ENCODE results near the gene SIPA1L3. TPM values are rescaled to one million over a fixed set of nuclear protein-coding genes. Genes with fewer than 3 reads are reported as not detected.

The SIPA1L3 gene
- polyA plus RNA-seq, 1 of the 3 experiments (the other 2 are of a cell fraction): 11.6 TPM

DNA sequence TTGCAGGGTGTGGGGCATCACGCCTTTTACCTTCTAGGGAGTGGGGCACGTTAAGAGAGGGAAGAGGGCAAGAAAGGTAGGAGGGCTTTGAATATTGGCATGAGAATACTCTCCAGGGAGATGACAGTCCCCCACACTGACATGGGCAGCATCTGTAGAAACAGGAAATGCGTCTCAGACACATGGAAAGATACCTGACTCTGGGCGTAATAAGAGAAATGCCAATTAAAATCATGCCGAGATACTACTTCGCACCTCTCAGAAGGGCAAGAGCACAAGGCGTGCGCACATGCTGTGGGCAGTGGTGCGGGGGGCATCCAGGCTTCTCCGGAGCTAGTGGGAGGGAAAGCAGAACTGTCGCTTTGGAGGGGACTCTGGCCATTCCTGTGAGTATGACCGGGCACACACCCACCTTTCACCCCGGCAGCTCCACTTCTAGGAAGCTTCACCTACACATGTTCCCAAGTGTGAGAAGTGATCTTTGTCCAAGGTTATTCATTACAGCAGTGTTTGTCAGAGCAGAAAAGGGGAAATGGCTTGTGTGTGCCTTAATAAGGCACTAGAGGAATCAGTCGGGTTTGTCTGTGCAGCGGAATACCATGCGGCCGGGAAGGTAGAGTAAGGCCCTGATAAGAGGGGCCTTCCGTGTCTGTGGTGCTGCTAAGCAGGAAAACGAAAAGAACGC, 99.5 kb downstream of the SIPA1L3 start:
- H3F3A ChIP-seq (replicated peaks; ENCODE audit: insufficient read depth): peaks cover 50% of the 10 kb centered on the region
- TF ChIP-seq NRF1 (IDR thresholded peaks at IDR 0.05; ENCODE audit: low read depth, low read length) (no peak), GATA2 (CRISPR knock-in tag; IDR thresholded peaks at IDR 0.05) (no peak), FOSL2 (IDR thresholded peaks at IDR 0.05; ENCODE audit: borderline replicate concordance, low read depth) (no peak), FOXM1 (IDR thresholded peaks at IDR 0.05; ENCODE audit: low read depth) (no peak), SIN3A (IDR thresholded peaks at IDR 0.05; ENCODE audit: borderline replicate concordance, low read depth, low read length) (no peak), JUND (IDR thresholded peaks at IDR 0.05) (no peak)
- TF ChIP-seq, protein P1, sequence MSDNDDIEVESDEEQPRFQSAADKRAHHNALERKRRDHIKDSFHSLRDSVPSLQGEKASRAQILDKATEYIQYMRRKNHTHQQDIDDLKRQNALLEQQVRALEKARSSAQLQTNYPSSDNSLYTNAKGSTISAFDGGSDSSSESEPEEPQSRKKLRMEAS (IDR thresholded peaks at IDR 0.05; ENCODE audit: low read depth): no peak
- TF ChIP-seq, protein P2, sequence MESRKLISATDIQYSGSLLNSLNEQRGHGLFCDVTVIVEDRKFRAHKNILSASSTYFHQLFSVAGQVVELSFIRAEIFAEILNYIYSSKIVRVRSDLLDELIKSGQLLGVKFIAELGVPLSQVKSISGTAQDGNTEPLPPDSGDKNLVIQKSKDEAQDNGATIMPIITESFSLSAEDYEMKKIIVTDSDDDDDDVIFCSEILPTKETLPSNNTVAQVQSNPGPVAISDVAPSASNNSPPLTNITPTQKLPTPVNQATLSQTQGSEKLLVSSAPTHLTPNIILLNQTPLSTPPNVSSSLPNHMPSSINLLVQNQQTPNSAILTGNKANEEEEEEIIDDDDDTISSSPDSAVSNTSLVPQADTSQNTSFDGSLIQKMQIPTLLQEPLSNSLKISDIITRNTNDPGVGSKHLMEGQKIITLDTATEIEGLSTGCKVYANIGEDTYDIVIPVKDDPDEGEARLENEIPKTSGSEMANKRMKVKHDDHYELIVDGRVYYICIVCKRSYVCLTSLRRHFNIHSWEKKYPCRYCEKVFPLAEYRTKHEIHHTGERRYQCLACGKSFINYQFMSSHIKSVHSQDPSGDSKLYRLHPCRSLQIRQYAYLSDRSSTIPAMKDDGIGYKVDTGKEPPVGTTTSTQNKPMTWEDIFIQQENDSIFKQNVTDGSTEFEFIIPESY (IDR thresholded peaks at IDR 0.05; ENCODE audit: borderline replicate concordance, low read depth): no peak
- ChIA-PET CTCF (interaction anchor here (1.6 kb wide), 1 partner anchor 104 kb away, joined by 5 read pairs; no protein-coding TSS in a partner anchor), POLR2A (interaction anchor here (0.7 kb wide), 1 partner anchor 18 kb away, joined by 5 read pairs; no protein-coding TSS in a partner anchor)
- no peaks in the 10 kb centered on the region for H3K27me3 ChIP-seq (ENCODE audit: insufficient read depth)
- H3K79me2 ChIP-seq (ENCODE audit: insufficient read depth): peaks cover 59% of the 10 kb centered on the region
- peaks cover 24 to 25% of the 10 kb centered on the region in 2 experiments for H3K4me1 ChIP-seq (ENCODE audit: control insufficient read depth in 1 of 2, insufficient read depth in 2 of 2, low read depth in 1 of 2, low read length in 1 of 2)
- no peaks in the 10 kb centered on the region for H3K9me2 ChIP-seq
- no peak for DNase-seq
- 93% methylated on average over 20 of the region's 20 CpGs for WGBS (ENCODE audit: low lambda C conversion rate)
- no peak overlapping the region for H3K4me2 ChIP-seq
- no peak overlapping the region for H3K4me3 ChIP-seq (ENCODE audit: low read depth in 2 of 2, low read length in 1 of 2)
- H3K9ac ChIP-seq: 0 out of 2 replicates have a peak overlapping the region, but pooled peaks have one; percentile 85
- H2AFZ ChIP-seq (ENCODE audit: low read depth): no peak overlapping the region
- peak overlapping the region; percentile 7 to 100; a peak in 2 of 4 replicates for H3K27ac ChIP-seq (ENCODE audit: low read depth in 2 of 2, low read length in 1 of 2)
- no peaks in the 10 kb centered on the region for H3K36me3 ChIP-seq (replicated peaks in 1 of 2; ENCODE audit: control insufficient read depth in 1 of 2, insufficient read depth in 2 of 2, low read length in 1 of 2)
- H3K9me3 ChIP-seq: no peaks in the 10 kb centered on the region
- no peaks in the 10 kb centered on the region for H4K20me1 ChIP-seq (ENCODE audit: insufficient read depth)

DNA sequence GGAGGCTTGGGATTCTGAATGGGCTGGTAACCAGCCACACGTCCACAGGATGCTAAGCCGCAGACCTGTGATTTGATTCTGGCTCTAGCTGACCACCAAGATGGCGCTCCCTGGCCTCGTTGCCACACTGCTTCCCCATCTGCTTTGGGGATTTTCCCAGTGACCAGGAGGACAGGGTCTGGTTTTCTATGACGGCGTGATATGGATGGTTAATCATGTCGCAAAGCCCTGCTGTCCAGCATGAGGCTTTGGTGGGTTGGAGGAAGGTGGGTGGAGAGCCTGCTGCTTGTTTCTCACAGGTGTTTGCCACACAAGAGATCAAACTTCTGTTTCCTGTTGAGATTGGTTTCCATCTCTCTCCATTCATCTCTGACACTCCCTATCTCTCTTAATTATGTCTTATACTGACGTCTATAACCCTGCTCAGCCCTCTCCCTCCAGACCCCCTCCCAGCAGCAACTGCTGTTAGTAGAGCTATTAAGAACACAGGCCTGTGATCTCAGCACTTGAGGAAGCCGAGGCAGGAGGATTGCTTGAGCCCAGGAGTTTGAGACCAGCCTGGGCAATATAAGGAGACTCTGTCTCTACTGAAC, 102.7 kb downstream of the SIPA1L3 start:
- Histone ChIP-seq H3K27ac (ENCODE audit: low read depth in 2 of 2, low read length in 1 of 2) (no peak overlapping the region), H3K36me3 (replicated peaks in 1 of 2; ENCODE audit: control insufficient read depth in 1 of 2, insufficient read depth in 2 of 2, low read length in 1 of 2) (no peaks in the 10 kb centered on the region), H3K4me3 (ENCODE audit: low read depth in 2 of 2, low read length in 1 of 2) (no peak overlapping the region), H3F3A (replicated peaks; ENCODE audit: insufficient read depth) (peaks cover 21% of the 10 kb centered on the region), H2AFZ (ENCODE audit: low read depth) (no peak overlapping the region), H3K9me3 (no peaks in the 10 kb centered on the region), H4K20me1 (ENCODE audit: insufficient read depth) (no peaks in the 10 kb centered on the region), H3K4me1 (ENCODE audit: control insufficient read depth in 1 of 2, insufficient read depth in 2 of 2, low read depth in 1 of 2, low read length in 1 of 2) (peaks cover 9 to 10% of the 10 kb centered on the region in 2 experiments; a peak in 3 of 4 replicates), H3K9ac (no peak overlapping the region), H3K79me2 (ENCODE audit: insufficient read depth) (peaks cover 59% of the 10 kb centered on the region), H3K9me2 (no peaks in the 10 kb centered on the region), H3K4me2 (no peak overlapping the region), H3K27me3 (ENCODE audit: insufficient read depth) (no peaks in the 10 kb centered on the region)
- CTCF ChIA-PET: interaction anchor here (1.9 kb wide), 1 partner anchor 107 kb away, joined by 5 read pairs; no protein-coding TSS in a partner anchor
- DNase-seq: no peak
- POLR2A ChIA-PET: no interaction called here
- 97% methylated on average over 6 of the region's 9 CpGs for WGBS (ENCODE audit: low lambda C conversion rate)
- TF ChIP-seq FOXJ3 (CRISPR knock-in tag; IDR thresholded peaks at IDR 0.05): no peak
- TF ChIP-seq TEAD4 (IDR thresholded peaks at IDR 0.05; ENCODE audit: borderline replicate concordance, insufficient read depth): no peak
- TF ChIP-seq, protein P2 (IDR thresholded peaks at IDR 0.05; ENCODE audit: borderline replicate concordance, low read depth): no peak
- no peak for TF ChIP-seq FOXM1 (IDR thresholded peaks at IDR 0.05; ENCODE audit: low read depth)
- TF ChIP-seq, protein P3, sequence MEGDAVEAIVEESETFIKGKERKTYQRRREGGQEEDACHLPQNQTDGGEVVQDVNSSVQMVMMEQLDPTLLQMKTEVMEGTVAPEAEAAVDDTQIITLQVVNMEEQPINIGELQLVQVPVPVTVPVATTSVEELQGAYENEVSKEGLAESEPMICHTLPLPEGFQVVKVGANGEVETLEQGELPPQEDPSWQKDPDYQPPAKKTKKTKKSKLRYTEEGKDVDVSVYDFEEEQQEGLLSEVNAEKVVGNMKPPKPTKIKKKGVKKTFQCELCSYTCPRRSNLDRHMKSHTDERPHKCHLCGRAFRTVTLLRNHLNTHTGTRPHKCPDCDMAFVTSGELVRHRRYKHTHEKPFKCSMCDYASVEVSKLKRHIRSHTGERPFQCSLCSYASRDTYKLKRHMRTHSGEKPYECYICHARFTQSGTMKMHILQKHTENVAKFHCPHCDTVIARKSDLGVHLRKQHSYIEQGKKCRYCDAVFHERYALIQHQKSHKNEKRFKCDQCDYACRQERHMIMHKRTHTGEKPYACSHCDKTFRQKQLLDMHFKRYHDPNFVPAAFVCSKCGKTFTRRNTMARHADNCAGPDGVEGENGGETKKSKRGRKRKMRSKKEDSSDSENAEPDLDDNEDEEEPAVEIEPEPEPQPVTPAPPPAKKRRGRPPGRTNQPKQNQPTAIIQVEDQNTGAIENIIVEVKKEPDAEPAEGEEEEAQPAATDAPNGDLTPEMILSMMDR (IDR thresholded peaks at IDR 0.05): no peak
- no peak for TF ChIP-seq TAF1 (IDR thresholded peaks at IDR 0.05; ENCODE audit: borderline replicate concordance, low read depth, low read length)
- TF ChIP-seq EZH2phosphoT487 (IDR thresholded peaks at IDR 0.05; ENCODE audit: borderline replicate concordance, low read depth): no peak
- no peak for TF ChIP-seq TCF12 (IDR thresholded peaks at IDR 0.05)
- TF ChIP-seq NFIC (IDR thresholded peaks at IDR 0.05; ENCODE audit: borderline replicate concordance): no peak
- TF ChIP-seq EP300 (IDR thresholded peaks at IDR 0.05; ENCODE audit: borderline replicate concordance in 1 of 2, low read depth in 1 of 2, low read length in 1 of 2): no peak
- TF ChIP-seq MEF2A (IDR thresholded peaks at IDR 0.05; ENCODE audit: borderline replicate concordance, low read depth): no peak
- no peak for TF ChIP-seq YY1 (IDR thresholded peaks at IDR 0.05; ENCODE audit: low read depth)
- TF ChIP-seq, protein P4, sequence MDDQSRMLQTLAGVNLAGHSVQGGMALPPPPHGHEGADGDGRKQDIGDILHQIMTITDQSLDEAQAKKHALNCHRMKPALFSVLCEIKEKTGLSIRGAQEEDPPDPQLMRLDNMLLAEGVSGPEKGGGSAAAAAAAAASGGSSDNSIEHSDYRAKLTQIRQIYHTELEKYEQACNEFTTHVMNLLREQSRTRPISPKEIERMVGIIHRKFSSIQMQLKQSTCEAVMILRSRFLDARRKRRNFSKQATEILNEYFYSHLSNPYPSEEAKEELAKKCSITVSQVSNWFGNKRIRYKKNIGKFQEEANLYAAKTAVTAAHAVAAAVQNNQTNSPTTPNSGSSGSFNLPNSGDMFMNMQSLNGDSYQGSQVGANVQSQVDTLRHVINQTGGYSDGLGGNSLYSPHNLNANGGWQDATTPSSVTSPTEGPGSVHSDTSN (IDR thresholded peaks at IDR 0.05): no peak

Measured in SK-N-SH (cell line).